OCI-LY3 (cell line): Measurements from ENCODE around the gene KIF18A.

Experiments
- H2AFZ ChIP-seq: fragments of 200-600, 300-600 bp; shearing (Covaris generic); 2 replicates; pipeline ENCODE4 v1.6.0; 2014; ENCODE audit warnings: antibody characterized with exemption, low read depth, low read length
- H3K27ac ChIP-seq: fragments of 200-600, 300-600 bp; sonication (generic); 2 replicates; pipeline ENCODE4 v1.5.1; 2014; ENCODE audit warnings: mild to moderate bottlenecking, low read length, moderate library complexity, mixed read lengths
- H3K27me3 ChIP-seq: fragments of 200-600, 300-600 bp; sonication (generic); 2 replicates; pipeline ENCODE4 v1.6.1; 2014; ENCODE audit warnings: low read depth, low read length, mixed read lengths
- H3K36me3 ChIP-seq: fragments of 200-600, 300-600 bp; sonication (generic); replicated peaks from 2 replicates; pipeline ENCODE3; 2014; ENCODE audit warnings: low read depth, low read length, mixed read lengths
- H3K4me1 ChIP-seq: fragments of 300-600, 200-600 bp; sonication (generic); 2 replicates; pipeline ENCODE4 v1.6.1; 2014; ENCODE audit warnings: low read length, mixed read lengths
- H3K4me2 ChIP-seq: fragments of 200-600, 300-600 bp; sonication (generic); 2 replicates; pipeline ENCODE4 v1.6.1; 2014; ENCODE audit warnings: low read length, mixed read lengths
- H3K4me3 ChIP-seq: fragments of 300-600, 200-600 bp; sonication (generic); 2 replicates; pipeline ENCODE4 v1.5.1; 2014; ENCODE audit warnings: antibody characterized with exemption, mild to moderate bottlenecking, low read length, moderate library complexity
- H3K79me2 ChIP-seq: fragments of 300-600, 200-600 bp; shearing (Covaris generic); 2 replicates; pipeline ENCODE4 v1.6.1; 2014; ENCODE audit warnings: mild to moderate bottlenecking, low read length, mixed read lengths
- H3K9ac ChIP-seq: fragments of 300-600, 200-600 bp; shearing (Covaris generic); 2 replicates; pipeline ENCODE4 v1.6.0; 2014; ENCODE audit warnings: mild to moderate bottlenecking, low read length, moderate library complexity
- H3K9me3 ChIP-seq: fragments of 200-600, 300-600 bp; shearing (Covaris generic); 2 replicates; pipeline ENCODE4 v1.6.1; 2014; ENCODE audit warnings: low read length, mixed read lengths; ENCODE audit not compliant: insufficient read depth
- H4K20me1 ChIP-seq: fragments of 200-600, 300-600 bp; sonication (generic); 2 replicates; pipeline ENCODE4 v1.6.1; 2016; ENCODE audit warnings: low read length, mixed read lengths; ENCODE audit not compliant: insufficient read depth
- CTCF ChIP-seq: fragments of 200-600, 300-600 bp; sonication (generic); IDR thresholded peaks from 2 replicates; pipeline ENCODE4 v1.5.1; 2014; ENCODE audit warnings: antibody characterized with exemption, low read length, low read depth
- EZH2phosphoT487 ChIP-seq: fragments of 200-600 bp; shearing (Covaris generic); IDR thresholded peaks from 2 replicates; pipeline ENCODE4 v1.6.1; 2018; ENCODE audit warnings: antibody characterized with exemption, mixed run types, low read depth

KIF18A gene

GRCh38 chr11:28107750-28108618 lies at the start of gene KIF18A, which contains the start of gene METTL15:
TSS of gene KIF18A (minus strand) at chr11:28108156. CDS start at chr11:28097947, 10,209 bp downstream.
TSS of gene METTL15 (plus strand) at chr11:28108388. CDS start at chr11:28113335, 4,947 bp downstream.
- peak within 1 kb of the TSS; percentile 90 for H3K9ac ChIP-seq
- H4K20me1 ChIP-seq = no peaks in the 10 kb centered on the region
- H3K27ac ChIP-seq = peak within 1 kb of the TSS; percentile 78
- no peaks in the 10 kb centered on the region for H3K36me3 ChIP-seq
- H2AFZ ChIP-seq = peak within 1 kb of the TSS; percentile 82
- peaks cover 94% of the 10 kb centered on the region for H3K79me2 ChIP-seq
- peaks cover 35% of the 10 kb centered on the region for H3K4me1 ChIP-seq
- H3K9me3 ChIP-seq = no peaks in the 10 kb centered on the region
- H3K4me2 ChIP-seq = peak within 1 kb of the TSS; percentile 90
- peak within 1 kb of the TSS; percentile 85 for H3K4me3 ChIP-seq
- TF ChIP-seq EZH2phosphoT487 (no peak), CTCF (no peak)
- H3K27me3 ChIP-seq = no peaks in the 10 kb centered on the region

- TF ChIP-seq CTCF = no peak
- TF ChIP-seq EZH2phosphoT487 = no peak
- Histone ChIP-seq H3K4me3 (no peak overlapping the region), H3K9me3 (no peaks in the 10 kb centered on the region), H3K27ac (no peak overlapping the region), H4K20me1 (no peaks in the 10 kb centered on the region), H3K36me3 (peaks cover 2% of the 10 kb centered on the region), H3K27me3 (no peaks in the 10 kb centered on the region), H3K4me2 (no peak overlapping the region), H3K4me1 (no peaks in the 10 kb centered on the region), H3K79me2 (no peaks in the 10 kb centered on the region), H2AFZ (no peak overlapping the region), H3K9ac (no peak overlapping the region)
Observed at GRCh38 chr11:28153586-28153985, 45.6 kb upstream of the KIF18A start.

- H3K4me3 ChIP-seq = no peak overlapping the region
- H4K20me1 ChIP-seq = no peaks in the 10 kb centered on the region
- no peak overlapping the region for H3K27ac ChIP-seq
- TF ChIP-seq EZH2phosphoT487 = no peak
- TF ChIP-seq CTCF = no peak
- no peak overlapping the region for H3K9ac ChIP-seq
- H3K9me3 ChIP-seq = no peaks in the 10 kb centered on the region
- H3K4me1 ChIP-seq = no peaks in the 10 kb centered on the region
- no peaks in the 10 kb centered on the region for H3K79me2 ChIP-seq
- H3K36me3 ChIP-seq = no peaks in the 10 kb centered on the region
- no peak overlapping the region for H2AFZ ChIP-seq
- H3K4me2 ChIP-seq = no peak overlapping the region
- no peaks in the 10 kb centered on the region for H3K27me3 ChIP-seq
Observed at GRCh38 chr11:28152743-28153142, 44.8 kb upstream of the KIF18A start.

- Histone ChIP-seq H3K27ac (no peak overlapping the region), H3K27me3 (no peaks in the 10 kb centered on the region), H3K4me3 (no peak overlapping the region), H3K4me1 (no peaks in the 10 kb centered on the region), H4K20me1 (no peaks in the 10 kb centered on the region), H3K4me2 (no peak overlapping the region), H2AFZ (no peak overlapping the region), H3K36me3 (no peaks in the 10 kb centered on the region), H3K9ac (no peak overlapping the region), H3K79me2 (no peaks in the 10 kb centered on the region), H3K9me3 (no peaks in the 10 kb centered on the region)
- TF ChIP-seq CTCF (no peak), EZH2phosphoT487 (no peak)
Observed at GRCh38 chr11:28146123-28146751, 38.3 kb upstream of the KIF18A start.
